Bone marrow (tissue), 2 donors: ENCODE results near the gene MPRIP.
"Not testable (repeated sequence)": the region's sequence is repeated elsewhere in the genome, so short reads cannot be mapped to it uniquely, and the experiment has no call there.

Experiments used
- DNase-seq, 2 donors: peaks; one replicate each; lab custom pipeline; 2025; lab: John Stamatoyannopoulos, UW

Gene MPRIP

GRCh38 chr17:17042384-17042736 lies at the start of gene MPRIP:
TSS of gene MPRIP (plus strand) at chr17:17042457. CDS start at chr17:17042849, 392 bp downstream.
- DNase-seq, result no peak

- DNase-seq, result no peak
These were observed 47.6 kb upstream of the MPRIP start for GRCh38 chr17:16994631-16995030.

DNA sequence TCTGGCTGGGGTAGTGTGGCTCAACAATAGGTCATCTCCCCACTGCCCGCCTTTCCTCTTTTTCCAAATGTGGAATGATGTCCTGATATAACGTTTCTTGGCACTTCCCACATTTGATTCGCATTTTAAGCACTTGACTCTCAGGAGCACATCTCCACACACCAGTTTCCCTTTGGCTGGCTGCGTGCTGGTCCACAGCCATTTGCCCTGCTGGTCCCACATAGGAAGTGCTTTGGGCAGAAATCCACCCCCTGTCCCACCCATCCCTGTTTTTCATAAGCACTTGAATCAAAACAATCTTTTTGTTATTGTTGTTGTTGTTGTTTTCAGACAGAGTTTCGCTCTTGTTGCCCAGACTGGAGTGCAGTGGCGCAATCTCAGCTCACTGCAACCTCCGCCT lies 46.3 kb upstream of the MPRIP start:
- DNase-seq, result no peak

- DNase-seq, result not testable (repeated sequence)
These were observed 45.5 kb upstream of the MPRIP start for GRCh38 chr17:16996726-16997125.

GRCh38 chr17:16997514-16998429 lies 44.5 kb upstream of the MPRIP start:
- no peak for DNase-seq

DNA sequence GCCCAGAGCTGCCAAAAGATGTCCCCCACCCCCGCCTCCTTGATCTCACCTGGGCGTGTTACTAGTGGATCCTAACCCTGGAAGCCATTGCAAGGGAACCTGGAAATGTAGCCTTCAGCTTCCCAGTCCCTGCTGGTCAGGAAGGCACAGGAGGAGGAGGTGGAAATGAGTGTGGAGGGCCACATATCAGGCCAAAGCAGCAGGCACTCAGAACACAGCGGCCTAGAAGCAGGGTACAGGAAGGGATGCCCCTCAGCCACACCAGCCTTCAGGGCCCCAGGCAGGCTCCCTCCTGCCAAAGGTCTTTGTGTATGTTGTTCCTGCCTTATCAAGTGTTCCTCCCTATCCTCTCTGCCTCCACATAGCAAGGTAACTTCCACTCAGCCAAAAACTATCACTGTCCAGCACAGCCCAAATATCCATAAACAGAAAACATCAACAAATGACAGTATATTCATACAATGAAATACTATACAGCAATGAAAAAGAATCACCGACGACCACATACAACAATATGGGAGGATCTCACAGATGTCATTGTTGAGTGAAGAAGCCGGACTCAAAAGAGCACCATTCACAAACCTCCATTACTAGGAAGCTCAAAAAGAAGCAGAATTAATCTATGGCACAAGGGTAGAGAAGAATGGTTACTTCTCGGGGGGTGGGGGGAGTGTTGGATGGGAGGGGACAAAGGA lies 42.2 kb upstream of the MPRIP start:
- no peak for DNase-seq

DNA sequence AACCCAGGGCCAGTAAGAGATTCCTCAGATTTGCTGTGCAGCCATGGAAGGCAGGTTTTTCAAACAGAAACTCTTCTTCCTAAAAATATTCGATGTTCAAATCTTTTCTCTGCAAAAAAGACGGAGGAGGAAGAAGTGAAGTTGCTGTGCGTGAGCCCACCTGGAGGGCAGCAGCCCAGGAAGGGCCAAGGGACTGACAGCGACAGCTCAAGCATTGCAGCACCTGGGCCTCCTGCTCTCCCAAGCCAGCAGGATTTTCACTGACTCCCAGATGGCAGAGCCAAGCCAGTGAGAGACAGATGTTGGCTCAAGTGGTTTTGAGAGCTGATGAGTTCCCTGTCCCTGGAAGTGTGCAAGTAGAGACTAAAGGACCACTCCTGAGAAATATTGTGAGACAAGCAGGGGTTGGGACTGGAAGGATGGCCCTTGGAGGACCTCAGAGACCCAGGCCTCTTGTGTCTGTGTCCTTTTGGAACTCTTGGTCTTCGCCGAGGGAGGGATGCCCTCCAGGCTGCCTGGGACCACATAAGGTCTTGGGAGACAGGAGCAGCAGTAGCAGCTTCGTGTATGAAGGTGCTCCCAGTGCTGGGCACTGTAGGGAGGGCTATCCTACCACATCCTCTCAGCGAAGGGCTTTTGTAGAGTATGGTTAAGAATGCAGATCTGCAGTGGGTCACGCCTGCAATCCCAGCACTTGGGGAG lies 41.0 kb upstream of the MPRIP start:
- DNase-seq, result no peak

DNA sequence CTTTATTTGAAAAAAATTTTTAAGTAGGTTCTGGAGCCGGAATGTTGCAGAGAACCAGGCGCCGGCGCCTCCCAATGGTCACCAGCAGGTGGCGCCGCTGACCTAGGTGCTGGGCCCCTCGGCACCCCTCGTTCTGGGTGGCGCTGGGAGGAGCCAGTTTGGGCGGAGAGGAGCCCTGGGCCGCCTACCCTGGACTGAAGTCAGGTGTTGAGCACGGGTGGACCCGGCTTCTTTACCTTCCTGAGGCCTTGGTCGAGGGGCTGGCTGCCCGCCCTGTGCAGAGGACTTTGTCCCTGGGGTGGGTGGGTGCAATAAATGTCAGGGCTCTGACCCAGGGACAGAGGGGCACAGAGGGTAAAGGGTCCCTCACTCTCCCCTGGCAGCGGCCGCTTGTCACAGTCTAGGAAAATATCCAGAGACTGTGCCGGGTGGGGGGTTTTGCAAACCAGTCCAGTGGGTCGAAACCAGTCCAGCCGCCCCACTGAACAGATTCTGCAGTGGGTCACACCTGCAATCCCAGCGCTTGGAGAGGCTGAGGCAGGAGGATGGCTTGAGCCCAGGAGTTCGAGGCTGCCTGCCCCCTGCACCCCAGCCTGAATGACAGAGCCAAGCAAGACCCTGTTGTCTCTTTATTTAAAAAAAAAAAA lies 40.3 kb upstream of the MPRIP start:
- DNase-seq, result peak; percentile 29 to 47

GRCh38 chr17:17002731-17003715 lies 39.2 kb upstream of the MPRIP start:
- DNase-seq, result not testable (repeated sequence)

DNA sequence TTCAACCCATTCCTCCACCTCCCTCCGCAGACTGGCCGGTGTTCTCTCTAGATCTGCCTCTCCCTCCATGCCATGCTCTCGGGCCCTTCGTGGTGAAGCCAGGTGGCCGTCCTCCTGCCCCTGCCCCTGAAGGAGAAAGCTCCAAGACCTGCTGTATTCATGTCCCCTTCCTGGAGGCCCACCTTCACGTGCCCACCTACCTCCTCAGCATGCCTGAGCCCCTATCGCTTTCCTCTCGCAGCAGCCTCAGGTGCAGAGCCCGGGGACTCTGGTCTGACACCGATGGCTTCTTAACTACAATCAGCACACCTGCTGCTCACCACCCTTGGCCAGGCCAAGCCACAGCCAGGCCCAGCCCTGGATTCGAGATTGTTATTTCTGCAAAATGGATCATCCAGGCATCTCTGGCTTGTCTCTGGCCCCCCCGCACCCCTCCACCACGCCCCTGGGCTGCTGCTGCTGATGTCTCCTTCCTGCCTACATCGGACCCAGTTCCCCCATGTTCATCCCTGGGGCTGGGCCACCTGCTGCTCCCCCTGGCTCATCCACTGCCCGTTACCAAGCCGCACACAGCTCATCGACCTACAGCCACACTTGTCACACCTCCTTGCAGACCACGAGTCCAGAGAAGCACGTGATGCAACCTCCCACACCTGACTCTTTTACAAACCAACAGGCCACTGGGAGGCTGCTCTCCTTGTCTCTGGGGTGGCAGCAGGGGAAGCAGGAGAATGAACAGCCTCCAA lies 37.8 kb upstream of the MPRIP start:
- DNase-seq, result no peak

- DNase-seq, result not testable (repeated sequence)
These were observed 37.2 kb upstream of the MPRIP start for GRCh38 chr17:17004997-17005614.

- DNase-seq, result not testable (repeated sequence)
These were observed 34.4 kb upstream of the MPRIP start for GRCh38 chr17:17007891-17008290.

- DNase-seq, result not testable (repeated sequence)
These were observed 33.4 kb upstream of the MPRIP start for GRCh38 chr17:17008621-17009397.

- not testable (repeated sequence) for DNase-seq
These were observed 32.3 kb upstream of the MPRIP start for GRCh38 chr17:17009972-17010371.

DNA sequence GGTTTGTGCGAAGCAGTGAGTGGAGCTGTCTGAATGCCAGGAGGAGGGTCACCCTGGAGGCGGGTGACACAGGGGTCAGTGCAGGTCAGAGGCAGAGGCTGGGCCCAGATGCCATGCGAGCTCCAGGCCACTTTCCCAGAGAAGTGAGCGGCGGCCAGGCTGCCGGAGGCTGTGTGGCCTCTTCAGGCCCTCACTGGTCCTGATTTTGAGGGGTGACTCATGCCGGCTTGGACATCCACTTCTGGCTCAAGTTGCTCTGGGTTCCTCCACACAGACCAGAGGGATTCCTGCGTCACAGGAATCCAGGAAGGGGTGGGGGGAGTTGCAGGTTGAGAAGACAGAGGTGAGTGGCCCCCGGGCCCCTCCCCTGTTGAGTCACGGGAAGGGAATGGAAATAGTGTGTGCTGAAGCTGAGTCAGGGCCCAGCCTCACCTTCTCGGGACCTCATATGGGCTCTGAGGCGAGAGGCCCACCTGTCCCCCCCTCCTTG lies 31.7 kb upstream of the MPRIP start:
- not testable (repeated sequence) for DNase-seq

DNA sequence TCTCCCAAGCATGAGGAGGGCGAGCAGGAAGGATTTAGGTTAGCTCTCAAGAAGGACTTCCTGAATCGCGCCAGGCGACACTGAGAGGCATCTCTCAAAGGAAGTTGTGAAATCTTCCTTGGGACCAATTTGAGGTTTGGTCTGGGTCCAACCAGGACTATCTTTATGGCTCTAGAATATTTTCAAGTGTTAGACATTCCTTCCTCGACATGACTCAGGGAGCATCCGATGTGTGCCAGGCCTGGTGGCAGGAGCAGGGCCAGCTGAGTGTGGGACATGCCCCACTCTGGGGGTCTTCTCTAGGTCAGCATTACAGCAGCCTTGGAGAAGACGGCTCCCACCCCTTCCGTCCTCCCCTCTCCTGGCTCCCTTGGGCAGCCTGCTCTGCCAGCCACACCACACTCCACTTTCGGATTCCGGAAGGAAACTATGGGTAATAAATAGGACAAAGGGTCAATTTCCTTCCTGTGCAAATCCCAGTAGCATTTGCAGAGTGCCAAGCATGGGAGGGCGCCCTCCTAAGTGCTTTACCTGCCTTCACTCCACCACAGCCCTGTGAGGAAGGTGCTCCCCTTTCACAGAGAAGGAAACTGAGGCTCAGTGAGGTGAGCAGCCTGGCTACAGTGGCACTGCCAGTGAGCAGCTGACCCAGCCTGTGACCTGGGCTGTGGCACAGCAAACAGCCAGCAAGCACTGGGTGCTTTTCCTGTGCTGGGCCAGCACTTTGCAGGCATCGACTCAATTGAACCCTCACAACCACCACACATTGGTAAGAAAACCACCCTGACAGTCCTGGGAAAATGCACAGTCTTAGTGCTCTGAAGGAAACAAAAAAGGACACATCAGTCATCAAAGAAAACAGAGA lies 31.0 kb upstream of the MPRIP start:
- DNase-seq, result not testable (repeated sequence)
